T-helper 1 cell treated with Interleukin-12 subunit alpha and Interleukin-12 subunit beta and Interleukin-4 antibody, amounts not matched to agents 30 μg/mL and 1 μg/mL, for 36 hours (primary cell): ENCODE measurements around the gene TAS2R8.
"Not testable (repeated sequence)": the region's sequence is repeated elsewhere in the genome, so short reads cannot be mapped to it uniquely, and the experiment has no call there.

ENCODE experiments used
- H3K27ac Mint-ChIP-seq: one replicate; pipeline ENCODE4 v1.8.0; 2021; ENCODE audit warnings: mild to moderate bottlenecking, mixed read lengths
- H3K27me3 Mint-ChIP-seq: one replicate; pipeline ENCODE4 v1.8.0; 2021; ENCODE audit warnings: low read depth, mixed read lengths
- H3K36me3 Mint-ChIP-seq: one replicate; pipeline ENCODE4 v1.8.0; 2021; ENCODE audit warnings: low read depth, mixed read lengths
- H3K4me1 Mint-ChIP-seq: one replicate; pipeline ENCODE4 v1.8.0; 2021; ENCODE audit warnings: low read depth, mixed read lengths
- H3K4me3 Mint-ChIP-seq: one replicate; pipeline ENCODE4 v1.8.0; 2021; ENCODE audit warnings: mild to moderate bottlenecking, moderate library complexity, mixed read lengths
- H3K9me3 Mint-ChIP-seq: one replicate; pipeline ENCODE4 v1.8.0; 2021; ENCODE audit warnings: mixed read lengths

The TAS2R8 gene

DNA sequence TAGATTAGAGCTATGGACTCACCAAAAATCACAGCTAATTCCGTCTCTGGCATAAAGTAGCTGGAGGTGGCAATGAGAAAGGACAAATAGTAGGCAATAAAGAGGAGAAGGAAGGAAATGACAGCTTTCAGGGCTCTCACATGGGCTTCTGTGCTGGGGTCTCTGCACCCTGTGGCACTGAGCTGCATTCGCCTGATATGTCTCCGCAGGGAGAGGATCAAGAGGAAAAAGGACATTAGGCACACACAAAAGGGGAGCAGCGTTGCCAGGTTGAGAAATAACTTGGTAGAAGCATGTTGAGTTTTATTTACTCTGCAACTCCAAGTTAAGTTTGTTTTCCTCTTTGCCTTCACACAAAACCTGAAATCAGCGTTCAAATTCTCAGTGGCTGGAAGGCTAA, 5.3 kb downstream of the TAS2R8 start:
- peaks cover 30% of the 10 kb centered on the region for H3K27me3 Mint-ChIP-seq
- H3K4me1 Mint-ChIP-seq, result no peaks in the 10 kb centered on the region
- no peak overlapping the region for H3K4me3 Mint-ChIP-seq
- no peaks in the 10 kb centered on the region for H3K9me3 Mint-ChIP-seq
- H3K36me3 Mint-ChIP-seq, result no peaks in the 10 kb centered on the region
- no peak overlapping the region for H3K27ac Mint-ChIP-seq

DNA sequence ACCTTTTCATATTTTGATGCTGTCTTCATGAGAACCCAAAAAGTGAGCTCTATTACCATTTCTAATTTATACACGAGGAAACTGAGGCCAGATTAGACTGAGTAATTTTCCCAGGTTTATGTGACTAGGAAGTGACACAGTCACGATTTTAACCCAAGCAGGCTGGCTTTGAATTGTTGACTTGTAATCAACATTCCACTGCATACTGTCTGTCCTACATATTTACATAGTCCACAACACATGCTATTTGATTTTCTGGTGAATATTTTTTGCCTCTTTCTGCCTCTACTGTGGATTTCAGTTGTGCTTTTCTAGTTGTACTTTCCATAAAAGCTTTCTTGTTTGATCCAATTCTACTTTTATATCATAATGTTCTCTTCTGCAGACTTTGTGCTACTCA, 12.9 kb downstream of the TAS2R8 start:
- Mint-ChIP-seq H3K9me3 (no peaks in the 10 kb centered on the region), H3K4me1 (no peaks in the 10 kb centered on the region)

DNA sequence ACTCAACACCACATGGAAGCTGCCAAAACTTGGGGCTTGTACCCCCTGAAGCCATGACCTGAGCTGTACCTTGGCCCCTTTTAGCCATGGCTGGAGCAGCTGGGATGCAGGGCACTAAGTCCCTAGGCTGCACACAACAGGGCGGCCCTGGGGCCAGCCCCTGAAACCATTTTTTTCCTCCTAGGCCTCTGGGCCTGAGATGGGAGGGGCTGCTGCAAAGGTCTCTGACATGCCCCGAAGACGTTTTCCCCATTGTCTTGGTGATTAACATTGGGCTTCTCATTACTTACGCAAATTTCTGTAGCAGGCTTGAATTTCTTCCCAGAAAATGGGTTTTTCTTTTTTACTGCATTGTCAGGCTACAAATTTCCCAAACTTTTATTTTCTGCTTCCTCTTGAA, 15.3 kb downstream of the TAS2R8 start:
- not testable (repeated sequence) for H3K36me3 Mint-ChIP-seq, H3K27ac Mint-ChIP-seq
- peaks cover 14% of the 10 kb centered on the region for H3K27me3 Mint-ChIP-seq

More for the DNA sequence above, 12.9 kb downstream of the TAS2R8 start:
- H3K36me3 Mint-ChIP-seq, result no peaks in the 10 kb centered on the region
- H3K4me3 Mint-ChIP-seq, result no peak overlapping the region
- peaks cover 15% of the 10 kb centered on the region for H3K27me3 Mint-ChIP-seq
- H3K27ac Mint-ChIP-seq, result no peak overlapping the region

DNA sequence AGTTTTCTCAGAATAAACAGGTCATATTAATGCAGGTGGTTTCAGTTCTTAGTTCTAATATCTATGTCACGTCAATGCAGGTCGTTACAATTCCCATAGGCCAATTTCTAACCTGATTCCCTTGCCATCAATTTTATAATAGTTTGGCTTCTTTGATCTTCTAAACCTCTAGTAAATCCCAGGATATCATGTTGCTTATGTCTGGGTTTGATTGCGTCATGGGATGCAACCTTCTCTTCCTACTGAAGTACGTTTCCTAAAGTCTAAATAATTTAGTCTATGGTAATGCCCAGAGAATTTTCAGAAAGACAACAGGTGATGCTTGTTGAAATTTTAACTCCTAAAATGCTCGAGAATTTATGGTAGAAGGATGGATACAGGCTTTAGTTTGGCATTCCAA, 23.8 kb downstream of the TAS2R8 start:
- Mint-ChIP-seq H3K27ac (no peak overlapping the region), H3K4me3 (no peak overlapping the region), H3K36me3 (no peaks in the 10 kb centered on the region), H3K9me3 (no peaks in the 10 kb centered on the region), H3K4me1 (no peaks in the 10 kb centered on the region), H3K27me3 (peaks cover 9% of the 10 kb centered on the region)

More for the DNA sequence above, 15.3 kb downstream of the TAS2R8 start:
- not testable (repeated sequence) for H3K4me1 Mint-ChIP-seq, H3K9me3 Mint-ChIP-seq, H3K4me3 Mint-ChIP-seq

DNA sequence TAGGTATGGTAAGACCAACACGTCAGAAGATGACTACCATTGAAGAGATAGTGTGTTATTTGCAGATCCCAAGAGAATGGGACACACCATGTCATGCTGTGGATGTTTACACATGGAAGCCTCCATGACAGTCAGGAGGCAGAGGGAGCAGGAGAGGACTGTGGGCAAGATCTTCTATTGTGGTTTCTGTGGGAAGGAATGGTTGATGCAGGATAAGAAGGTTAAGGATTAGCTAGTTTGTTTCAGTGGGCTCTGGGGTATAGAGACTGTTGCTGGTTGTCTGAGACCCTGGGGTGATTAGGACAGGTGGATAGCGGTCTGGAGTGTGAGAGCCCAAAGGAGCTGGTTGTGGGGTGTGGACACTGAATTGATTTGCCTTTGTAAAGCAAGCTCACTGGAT, 28.0 kb downstream of the TAS2R8 start:
- Mint-ChIP-seq H3K36me3 (no peaks in the 10 kb centered on the region), H3K9me3 (no peaks in the 10 kb centered on the region), H3K4me3 (no peak overlapping the region), H3K27ac (no peak overlapping the region), H3K27me3 (peaks cover 13% of the 10 kb centered on the region), H3K4me1 (no peaks in the 10 kb centered on the region)

DNA sequence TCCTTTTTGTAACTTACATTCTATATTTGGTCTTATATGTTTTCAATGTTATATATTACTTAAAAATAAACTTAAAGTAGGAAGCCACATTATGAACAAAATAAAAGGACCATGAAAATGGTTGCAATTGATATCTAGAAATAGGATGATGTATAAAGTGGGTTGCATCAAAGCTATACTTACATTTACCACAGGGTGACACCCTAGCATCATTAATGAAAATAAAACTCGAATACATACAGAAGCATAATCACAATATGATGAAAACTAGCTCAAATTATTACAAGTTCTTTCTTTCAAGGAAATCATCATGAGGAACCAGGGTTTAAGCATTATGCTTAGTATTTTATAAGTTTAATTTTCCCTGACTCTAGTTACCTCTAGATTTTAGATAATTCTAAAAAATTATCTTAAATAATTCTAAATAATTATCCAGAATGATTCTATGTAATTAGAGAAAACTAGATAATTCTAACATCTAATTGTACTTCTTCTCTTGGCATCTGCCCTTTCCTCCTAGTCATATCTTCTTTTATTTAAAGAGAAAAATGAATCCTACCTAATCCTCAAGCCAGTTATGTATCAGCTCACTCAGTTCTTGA, 35.9 kb downstream of the TAS2R8 start:
- no peak overlapping the region for H3K27ac Mint-ChIP-seq
- no peak overlapping the region for H3K4me3 Mint-ChIP-seq
- H3K4me1 Mint-ChIP-seq, result no peaks in the 10 kb centered on the region
- peaks cover 57% of the 10 kb centered on the region for H3K27me3 Mint-ChIP-seq
- H3K36me3 Mint-ChIP-seq, result no peaks in the 10 kb centered on the region
- H3K9me3 Mint-ChIP-seq, result no peaks in the 10 kb centered on the region

DNA sequence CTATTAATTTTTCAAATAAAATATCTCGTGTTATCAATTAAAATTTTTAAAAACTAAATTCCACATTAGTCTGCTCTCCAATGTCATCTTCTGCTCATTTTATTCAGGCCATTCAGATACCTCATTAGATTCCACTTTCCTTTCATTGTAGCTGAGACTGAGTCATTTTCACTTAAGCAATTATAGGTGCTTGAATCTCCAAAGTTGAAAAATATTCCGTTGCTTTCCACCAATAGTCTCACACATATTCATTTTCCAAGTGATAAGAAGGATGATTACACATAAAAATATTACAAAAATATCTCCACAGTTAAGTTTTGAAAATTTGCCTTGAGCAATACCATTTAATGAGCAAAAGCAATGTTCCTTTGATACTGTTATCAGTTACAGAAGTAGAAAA, 47.4 kb downstream of the TAS2R8 start:
- Mint-ChIP-seq H3K4me1 (no peaks in the 10 kb centered on the region), H3K4me3 (no peak overlapping the region), H3K9me3 (peaks cover 13% of the 10 kb centered on the region), H3K27ac (no peak overlapping the region), H3K36me3 (peaks cover 3% of the 10 kb centered on the region), H3K27me3 (peaks cover 62% of the 10 kb centered on the region)

DNA sequence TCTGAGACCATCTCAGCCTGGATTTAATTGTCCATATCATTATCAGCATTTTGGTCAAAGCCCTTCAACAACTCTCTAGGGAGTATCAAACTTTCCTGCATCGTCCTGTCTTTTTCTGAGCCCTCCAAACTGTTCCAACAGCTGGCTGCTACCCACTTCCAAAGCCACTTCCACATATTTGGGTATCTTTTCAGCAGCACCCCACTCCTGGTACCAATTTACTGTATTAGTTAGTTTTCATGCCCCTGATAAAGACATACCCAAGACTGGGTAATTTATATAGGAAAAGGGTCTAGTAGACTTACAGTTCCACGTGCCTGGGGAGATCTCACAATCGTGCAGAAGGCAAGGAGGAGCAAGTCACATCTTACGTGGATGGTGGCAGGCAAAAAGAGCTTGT, 50.9 kb downstream of the TAS2R8 start:
- H3K4me1 Mint-ChIP-seq, result peaks cover 2% of the 10 kb centered on the region
- peaks cover 51% of the 10 kb centered on the region for H3K27me3 Mint-ChIP-seq
- H3K9me3 Mint-ChIP-seq, result peaks cover 13% of the 10 kb centered on the region
- H3K4me3 Mint-ChIP-seq, result no peak overlapping the region
- no peak overlapping the region for H3K27ac Mint-ChIP-seq
- H3K36me3 Mint-ChIP-seq, result peaks cover 3% of the 10 kb centered on the region
